ENCODE measurements around the gene HCN4.
"Not testable (repeated sequence)": the region's sequence is repeated elsewhere in the genome, so short reads cannot be mapped to it uniquely, and the experiment has no call there.

The HCN4 gene

DNA sequence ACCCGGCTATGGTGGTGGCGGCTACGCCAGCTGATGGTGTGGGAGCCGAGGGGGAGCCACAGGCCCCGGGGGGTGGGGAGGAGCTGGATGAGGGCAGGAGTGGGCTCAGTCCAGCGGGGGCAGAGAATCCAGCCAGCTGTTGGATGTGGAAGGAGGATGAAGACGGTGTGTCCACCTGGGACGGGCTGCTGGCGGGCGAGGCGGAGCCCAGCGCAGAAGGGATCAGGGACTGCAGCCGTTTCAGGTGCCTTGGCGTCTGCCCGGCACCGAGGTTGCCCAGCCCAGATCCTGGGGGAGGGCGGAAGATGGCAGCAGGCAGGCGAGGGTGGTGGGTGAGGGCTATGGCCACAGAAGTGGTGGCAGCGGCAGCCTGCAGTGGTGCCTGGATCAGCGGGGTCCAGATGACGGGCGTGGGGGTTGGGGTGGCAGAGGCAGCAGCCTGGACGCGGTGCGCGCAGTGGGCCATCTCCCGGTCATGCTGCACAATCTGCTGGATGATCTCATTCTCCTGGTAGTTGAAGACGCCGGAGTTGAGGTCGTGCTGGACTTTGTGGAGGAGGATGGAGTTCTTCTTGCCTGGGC is 45.3 kb downstream of the HCN4 start:
- DNase-seq: no peak

DNA sequence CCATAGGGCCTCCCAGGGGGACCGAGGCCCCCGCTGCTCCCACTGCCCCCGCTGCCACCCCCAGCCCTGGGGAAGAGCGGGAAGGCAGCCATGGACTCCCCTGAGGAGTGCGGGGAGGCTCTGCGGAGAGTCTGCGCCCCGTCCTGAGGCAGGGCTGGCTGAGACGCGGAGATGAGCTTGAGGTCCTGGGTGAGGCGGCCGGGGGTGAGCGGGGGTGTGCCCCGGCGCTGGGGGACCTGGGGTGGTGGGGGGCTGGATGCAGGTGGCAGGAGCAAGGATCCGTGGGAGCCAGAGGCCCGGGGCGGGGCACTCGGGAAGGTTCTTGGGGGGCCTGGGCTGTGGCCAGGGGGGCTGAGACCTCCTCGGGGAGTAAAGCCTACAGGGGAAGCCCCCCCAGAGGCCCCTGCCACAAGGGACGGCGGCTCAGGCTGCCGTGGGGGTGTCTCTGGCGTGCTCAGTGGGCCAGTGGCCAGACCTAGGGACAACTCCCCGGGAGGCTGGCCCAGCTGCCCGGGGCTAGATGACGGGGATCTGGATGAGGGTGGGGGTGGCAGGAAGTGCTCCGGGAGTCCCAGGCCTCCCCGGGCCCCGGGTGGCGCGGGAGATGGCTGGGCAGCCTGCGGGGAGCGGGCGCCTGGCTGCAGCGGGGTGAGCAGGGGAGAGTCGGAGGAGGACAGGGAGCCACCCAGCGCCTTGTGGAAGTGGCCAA is 45.9 kb downstream of the HCN4 start:
- DNase-seq: no peak

DNA sequence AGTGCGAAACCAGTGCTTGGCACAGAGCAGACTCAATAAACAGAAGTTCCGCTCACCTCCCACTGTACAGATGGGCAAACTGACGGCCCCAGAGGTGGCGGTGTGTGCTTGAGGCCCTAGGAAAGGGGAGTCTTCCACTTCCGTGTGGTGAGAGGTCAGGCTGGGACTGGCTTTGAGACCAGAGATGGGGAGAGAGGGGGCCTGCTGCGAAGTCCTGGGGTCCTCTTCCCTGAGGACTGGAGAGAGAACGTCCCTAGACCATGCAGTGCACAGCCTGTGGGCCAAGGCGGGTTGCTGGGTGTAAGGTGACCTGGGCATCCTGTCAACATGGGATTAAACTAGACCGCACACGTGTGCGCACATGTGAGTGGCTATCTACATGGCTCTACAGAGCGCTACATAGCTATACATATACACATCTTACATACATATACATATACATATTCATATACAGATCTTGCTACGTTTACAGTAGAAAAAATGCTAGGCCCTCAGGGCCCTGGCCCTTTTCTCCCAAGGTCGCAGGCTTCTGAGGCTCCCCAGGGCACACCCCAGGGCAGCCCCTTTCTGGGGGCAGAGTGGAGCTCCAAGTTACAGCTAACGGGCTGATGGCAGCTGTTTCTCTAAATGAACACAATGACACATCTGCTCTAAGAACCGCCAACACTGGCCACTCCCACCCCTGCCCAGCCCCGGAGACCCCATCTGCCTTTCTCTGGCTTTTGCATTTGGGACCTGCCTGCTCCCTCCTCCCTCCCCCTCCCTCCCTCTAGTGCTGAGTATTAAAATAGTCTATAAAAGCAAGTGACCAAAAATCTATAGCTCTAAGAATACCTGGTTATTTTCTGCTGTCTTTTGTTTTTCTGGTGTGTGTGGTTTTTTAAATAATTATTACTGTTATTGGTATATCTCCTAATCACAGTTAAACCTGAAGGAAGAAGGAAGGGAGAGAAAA is 47.0 kb downstream of the HCN4 start:
- DNase-seq: no peak

DNA sequence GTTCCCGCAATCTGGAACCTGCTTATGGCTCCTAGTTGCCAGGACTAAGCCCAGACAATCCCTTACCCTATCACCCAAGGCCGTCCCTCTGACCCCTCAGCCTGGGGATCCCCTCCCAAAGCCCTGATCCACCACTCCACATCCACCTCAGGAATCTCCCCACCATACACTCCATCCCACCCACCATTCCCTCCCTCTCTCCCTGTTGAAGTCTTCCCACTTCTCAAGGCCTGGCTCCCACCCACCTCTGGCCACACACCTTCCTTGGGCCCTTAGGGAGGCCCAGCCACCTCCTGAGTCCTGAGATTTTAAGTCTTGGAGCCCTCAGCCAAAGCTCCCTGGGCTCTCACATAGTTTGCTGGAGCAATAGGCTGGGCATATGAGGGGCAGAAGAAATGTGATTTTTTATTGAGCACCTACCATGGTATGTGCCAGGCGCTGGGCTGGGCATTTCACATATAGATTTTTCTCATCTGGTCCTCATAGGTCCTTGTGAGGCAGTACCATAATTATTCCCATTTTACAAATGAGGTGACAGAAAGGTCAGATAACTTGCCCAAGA is 48.1 kb downstream of the HCN4 start:
- DNase-seq: no peak

DNA sequence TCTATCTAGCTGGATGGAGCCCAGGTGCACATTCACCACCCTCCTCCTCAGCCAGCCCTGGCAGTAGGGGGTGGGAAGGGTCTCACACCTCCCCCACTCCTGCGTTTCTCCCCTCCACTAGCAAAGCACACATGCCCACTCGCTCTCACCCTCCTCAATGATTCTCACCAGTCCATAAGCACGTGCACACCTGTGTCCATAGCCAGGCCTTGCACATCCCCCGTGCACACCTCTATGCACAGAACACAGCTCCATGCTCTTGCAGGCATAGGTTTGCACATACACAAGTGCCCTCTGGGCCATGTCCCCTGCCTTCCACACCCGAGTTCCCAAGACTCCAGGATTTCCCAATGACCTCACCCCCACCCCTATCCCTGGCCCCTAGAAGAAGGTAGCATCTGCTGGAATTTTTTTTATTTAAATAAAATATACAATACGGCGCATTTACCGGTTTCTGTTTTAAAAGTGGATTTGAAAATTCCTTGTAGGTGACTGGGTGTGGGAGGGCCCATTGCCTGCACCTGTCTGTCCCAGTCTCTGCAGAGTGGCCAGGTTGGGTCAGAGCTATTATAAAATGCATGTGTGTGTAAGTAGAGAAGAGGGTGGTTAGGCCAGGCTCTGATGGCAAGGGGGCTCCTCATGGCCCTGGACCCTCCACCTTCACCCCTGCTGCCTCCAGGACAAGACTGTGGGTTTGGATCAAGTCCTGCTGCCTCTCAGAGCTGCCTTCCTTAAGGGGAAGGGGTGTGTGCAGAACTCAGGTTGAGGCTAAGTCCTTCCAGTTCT is 49.1 kb downstream of the HCN4 start:
- DNase-seq: no peak

DNA sequence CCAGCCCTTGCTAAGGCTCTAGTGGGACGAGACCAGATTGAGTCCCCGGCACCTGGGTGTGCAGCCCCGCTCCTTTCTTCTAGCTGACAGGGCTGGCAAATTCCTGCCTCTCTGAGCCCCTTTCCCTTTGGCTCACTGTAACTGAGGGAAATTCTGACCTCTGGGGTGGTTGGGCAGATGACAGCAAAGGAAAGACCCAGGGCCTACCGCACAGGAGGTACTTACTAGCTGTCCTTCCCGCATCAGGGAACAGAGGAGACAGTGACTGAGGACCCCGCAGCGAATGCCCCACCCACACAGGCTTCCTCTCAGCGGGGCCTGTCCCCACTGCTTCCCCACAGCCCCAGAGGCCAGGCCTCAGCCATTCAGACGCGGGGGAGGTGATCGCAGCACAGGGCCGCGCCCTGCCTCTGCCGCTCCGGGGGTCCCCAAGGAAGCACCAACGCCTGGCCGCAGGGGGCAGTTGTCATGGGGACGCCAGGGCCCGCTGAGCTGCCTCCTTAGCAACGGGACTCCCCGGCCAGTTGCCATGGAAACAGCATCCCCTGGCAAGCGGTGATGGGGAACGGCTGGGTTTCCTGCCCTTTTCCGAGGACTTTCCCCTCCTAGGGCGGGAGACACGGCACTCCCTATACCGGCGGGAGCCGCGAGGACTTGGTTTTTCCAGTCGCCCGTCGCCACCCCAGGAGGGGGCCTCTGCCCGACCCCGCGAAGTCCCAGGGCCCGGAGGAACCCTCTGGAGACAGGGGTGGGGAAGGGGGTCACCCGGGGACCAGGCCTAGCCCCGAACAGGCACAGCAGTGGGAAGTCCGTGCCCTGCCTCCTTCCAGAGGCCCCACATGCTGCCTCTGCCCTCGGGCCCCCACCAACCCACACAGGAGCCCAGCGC is 50.1 kb downstream of the HCN4 start:
- no peak for DNase-seq

DNA sequence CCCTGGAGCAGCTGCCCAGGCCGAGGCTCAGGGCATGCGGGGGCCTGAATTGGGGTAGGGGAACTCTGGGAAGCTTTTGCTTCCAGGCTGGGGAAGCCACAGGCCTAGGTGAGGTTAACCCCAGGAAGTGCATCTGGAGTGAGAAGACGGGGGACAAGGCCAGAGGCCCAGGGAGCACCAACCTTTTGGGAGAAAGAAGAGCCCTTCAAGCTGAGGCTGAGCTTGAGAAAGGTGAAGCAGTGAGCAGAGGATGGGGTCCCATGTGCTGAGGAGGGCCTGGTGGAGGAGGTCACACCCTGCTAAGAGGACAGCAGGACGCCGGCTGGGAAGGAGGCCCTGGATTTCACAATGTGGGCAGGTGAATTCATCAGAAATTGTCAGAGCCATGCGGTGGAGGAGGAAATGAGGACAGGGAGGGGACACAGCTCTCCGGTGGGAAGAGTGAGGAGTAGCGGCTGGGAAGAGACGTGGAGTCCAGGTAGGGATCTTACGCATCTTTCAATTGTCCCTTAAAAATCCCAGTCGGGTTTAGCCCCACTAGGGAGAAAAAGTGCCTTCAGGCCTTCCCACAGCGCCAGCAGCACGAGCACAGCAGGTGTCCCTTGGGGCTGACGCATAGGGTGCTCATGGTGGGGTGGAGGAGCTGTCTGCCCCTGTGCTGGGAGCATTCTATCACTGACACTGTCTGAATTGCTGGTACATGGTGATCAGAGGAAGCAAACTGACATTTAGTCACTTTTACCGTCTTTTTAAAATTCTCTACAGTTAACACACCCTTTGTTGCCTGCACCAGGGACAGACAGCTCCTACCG is 50.9 kb downstream of the HCN4 start:
- no peak for DNase-seq

DNA sequence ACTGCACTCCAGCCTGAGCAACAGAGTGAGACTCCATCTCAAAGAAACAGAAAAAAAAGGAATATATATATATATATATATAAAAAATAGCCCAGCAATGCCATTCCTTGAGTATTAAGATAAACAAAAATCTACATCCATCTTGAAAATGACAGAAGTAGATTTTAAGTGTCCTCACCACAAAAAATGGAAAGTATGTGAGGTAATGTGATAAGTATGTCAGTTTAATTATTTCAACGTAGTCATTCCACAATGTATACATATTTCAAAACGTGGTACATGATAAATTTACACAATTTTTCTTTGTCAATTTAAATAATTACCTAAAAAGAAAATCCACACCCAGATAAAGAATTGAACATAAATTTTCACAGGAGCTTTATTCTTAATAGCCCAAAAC is 54.9 kb downstream of the HCN4 start:
- no peak for DNase-seq

DNA sequence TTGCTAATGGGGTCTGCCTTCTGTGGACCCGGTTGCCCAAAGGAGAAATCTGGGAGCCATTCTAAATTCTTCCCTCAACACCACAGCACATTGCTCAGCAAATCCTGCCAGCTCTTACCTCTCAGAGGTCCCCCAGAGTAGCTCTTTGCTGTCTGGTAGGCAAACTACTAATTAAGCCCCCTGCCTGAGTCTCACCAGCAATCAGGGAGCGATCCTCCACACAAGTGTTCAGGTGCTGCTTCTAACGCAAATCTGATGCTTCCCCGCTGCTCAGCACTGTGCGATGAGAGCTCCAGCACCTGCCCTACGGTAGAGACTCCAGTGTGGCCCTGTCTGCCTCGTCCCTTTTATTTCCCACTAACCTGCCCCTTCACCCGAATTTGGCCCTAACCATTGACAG is 60.5 kb downstream of the HCN4 start:
- no peak for DNase-seq

DNA sequence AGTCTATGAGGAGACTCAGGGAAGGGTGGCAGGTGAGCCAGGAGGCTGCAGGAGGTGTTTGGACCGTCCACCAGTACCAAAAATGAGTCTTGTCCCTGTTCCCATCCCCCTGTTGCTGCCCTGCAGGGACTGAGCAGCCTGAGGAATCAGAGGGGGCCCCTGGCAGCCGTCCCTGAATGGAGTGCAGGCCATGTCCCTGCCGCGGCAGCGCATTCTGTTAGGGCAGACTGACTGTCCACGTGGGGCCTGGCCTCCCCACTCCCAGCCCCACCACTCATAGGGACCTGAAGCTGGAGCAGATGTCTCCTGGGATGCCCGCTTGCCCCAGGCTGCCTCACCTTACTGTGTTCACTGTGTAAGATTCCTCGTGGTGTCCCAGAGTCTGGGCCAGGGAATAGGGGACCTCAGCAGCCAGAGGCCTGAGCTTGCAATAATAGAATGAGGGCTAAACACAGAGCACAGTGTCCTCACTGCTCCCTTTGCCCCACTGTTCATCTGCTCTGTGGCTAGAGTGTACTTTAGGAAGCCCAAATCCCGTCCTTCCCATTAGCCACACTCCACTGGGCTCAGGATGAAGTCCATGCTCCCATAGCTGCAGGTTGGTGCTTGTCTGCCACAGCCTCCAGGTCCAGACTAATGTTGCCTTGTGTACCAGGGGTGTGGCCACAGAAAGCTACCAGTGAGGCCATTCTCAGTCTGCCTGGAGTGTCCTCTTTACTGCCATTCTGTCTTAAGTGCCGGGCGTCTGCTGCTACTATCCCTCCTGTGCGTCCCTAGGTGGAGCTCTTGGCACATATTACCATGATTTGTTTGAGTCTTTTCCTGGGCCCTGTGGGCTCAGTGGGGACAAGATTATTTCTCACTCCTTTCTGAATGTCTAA is 63.2 kb downstream of the HCN4 start:
- DNase-seq: peak; percentile 30

DNA sequence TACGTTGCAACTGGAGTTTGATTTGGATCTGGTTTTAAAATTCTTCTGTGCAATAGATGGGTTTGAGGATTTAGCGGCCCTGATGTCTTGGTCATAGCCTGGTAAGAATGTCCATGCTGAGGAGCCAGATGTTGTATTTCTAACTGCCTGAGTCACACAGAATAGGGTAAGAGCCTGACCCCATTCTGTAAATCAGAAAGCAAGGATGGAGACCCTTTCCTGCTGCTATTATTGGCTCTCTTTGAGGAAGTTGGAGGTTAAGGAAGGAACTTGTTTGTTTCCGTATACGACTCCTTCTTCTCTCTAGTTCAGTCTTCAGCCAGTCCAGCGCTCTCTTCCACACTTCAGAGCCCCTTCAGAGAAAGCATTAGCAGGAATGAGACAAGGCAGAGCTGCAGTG is 65.1 kb downstream of the HCN4 start:
- DNase-seq: no peak

DNA sequence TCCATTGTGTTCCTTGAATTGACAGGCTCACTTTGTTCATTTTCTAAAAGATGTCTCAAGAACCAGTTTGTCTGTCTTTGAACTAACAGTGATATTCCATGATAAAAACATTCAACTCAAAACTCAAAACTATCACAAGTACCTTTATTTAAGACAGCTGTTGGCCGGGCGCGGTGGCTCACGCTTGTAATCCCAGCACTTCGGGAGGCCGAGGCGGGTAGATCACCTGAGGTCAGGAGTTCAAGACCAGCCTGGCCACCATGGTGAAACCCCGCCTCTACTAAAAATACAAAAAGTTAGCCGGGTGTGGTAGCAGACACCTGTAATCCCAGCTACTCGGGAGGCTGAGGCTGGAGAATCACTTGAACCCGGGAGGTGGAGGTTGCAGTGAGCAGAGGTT is 68.5 kb downstream of the HCN4 start:
- DNase-seq: not testable (repeated sequence)

DNA sequence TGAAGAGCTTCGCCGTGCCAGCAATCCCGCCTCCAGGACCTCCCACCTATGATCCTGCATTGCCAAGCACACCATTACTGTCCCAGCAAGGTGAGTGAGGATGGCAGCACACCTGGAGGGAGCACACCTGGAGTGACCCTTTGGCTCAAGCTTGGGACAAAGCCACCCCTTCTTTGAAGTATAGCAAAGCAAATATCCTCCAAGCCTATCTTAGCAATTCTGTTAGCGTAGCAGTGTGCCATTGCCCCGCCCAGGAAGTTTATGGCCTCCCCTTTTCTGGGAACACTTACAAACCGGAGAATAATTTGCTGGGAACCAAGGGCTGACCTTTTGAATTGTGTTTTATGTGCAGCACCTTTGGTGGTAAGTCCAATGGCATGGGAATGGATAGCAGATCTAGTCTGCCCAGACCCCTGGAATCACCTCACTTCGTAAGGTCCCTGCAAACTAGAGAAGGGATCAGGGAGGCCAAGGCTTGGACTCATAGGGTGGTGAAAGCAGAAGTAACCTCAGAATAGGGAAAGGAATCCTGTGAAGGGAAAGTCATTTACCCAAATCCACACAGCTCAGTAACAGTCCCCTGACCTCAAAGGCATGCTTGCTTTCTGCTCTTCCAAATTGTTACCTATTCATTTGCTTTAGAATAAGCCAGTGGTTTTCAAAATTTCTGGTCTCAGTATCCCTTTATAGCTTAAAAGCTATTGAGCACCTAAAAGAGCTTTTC is 70.1 kb downstream of the HCN4 start:
- DNase-seq: no peak

DNA sequence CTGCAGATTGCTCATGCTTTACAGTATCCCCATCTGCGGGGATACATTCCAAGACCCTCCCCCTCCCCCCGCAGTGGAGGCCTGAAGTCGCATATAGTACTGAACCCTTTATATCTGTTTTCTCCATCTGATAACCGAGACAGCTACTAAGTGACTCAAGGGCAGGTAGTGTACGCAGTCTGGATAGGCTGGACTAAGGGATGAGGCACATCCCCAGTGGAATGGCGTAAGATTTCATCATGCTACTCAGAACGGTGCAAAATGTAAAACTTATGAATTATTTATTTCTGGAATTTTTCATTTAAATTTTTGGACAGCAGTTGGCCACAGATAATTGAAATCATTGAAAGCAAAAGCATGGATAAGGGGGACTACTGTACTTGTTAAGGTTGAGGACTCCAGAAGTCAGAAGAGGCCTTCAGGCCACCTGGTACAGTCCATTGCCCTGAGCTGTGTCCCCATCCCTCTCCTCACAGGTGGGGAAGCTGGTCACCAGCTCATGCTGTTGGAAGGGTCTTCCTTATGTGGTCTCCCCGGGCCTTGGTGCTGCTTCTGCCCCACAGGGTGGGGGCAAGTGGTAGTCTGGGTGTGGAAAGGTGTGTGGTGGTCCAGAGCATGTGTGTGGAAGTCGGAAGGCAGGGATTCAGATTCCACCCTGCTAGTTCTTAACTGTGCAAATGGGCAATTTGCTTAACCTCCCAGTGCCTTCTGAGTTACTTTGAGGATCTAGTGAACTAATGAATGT is 72.0 kb downstream of the HCN4 start:
- DNase-seq: no peak

DNA sequence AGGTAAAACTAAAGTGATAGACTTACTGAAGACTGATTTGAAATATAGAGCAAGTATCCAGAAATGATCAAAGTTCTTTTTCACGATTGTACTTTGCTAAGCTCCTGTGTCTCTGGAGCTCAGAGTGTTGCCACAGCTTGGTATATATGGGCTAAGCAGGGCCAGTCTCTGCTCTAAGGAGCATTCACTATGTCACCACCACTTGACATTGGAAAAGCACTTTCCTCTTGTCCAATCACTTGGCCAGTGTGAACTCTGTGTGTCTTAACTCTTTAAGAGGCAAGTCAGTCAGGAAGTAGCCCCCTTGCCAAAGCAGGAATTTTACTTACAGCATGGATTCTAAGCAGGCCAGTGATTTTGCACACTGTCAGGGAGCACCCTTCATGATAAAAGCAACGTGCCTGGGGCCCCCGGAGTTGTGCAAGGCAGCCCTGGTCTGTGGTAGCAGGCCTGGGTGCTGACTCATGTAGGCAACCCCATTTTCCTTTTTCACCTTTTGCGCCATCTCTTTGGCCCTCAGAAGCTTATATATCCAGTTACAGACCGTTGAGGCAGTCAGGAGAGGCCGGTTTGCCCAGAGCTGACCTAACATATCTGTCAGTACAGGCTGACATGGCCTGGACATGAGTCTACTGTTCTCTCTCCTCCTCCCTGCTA is 73.0 kb downstream of the HCN4 start:
- DNase-seq: no peak

DNA sequence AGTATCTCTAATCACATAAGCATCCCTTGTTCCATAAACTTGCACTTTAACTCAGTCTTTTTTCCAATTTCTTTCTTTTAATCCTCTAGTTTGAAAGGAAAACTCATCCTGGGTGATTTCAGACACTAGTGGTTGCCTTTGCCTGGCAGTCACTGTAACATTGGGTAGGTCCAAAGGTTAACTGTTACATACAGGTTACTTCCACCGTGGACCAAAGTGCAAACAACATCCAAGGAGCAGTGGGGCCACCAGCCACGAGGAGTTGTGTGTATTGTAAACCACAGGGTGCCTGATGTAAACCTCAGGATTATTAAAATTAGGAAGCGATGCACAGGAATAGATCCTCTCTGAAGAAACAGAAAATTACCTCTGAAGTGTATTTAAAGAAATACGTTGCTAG is 75.0 kb downstream of the HCN4 start:
- no peak for DNase-seq

DNA sequence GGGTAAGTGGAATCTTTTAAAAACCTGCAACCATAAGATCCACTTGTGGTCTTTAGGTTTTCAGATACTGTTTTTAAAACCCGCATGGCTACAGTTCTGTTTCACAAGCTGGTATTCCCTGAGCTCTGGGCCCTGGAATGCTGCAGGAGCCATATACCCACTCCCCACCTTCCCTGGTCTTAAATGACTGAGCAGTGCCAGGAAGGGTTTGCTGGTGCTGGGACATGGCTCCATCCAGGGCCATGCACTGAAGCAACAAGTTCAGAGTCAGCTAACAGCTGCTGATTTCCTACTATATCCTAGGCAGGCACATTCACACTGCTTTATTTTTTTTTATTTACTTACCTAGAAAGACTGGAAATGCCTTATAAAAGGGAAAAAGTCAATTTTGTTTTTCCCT is 77.3 kb downstream of the HCN4 start:
- no peak for DNase-seq

DNA sequence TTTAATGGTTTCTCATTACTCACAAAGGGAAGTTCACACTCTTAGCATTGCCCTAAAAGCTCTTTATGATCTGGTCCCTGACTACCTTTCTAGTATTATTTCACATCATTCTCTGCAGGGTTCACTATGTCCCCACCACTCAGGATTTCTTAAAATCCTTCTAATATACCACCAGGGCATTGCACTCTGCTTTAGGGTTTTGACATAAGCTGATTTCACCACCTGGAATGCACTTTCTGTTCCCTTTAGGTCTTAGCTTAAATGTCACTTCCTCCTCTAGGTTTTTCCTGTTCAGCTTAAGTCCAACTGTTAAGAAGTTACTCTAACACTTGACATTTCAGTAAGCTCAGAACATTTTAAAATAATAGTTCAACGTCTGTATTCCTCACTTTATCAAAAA is 81.7 kb downstream of the HCN4 start:
- no peak for DNase-seq

All from CD4-positive, alpha-beta T cell treated with Interleukin-12 subunit alpha and Interleukin-12 subunit beta, for 1 hour (primary cell).